A549 (cell line): ENCODE results near the gene SLC9A9.

Experiments used
- EP300 ChIP-seq, 2 experiments: fragments of >200 bp; sonication (Bioruptor Twin); formaldehyde crosslinking; IDR thresholded peaks; 2 replicates in 1 of 2; 3 replicates in 1 of 2; pipeline ENCODE4 v1.6.1; 2016 to 2017
- MAZ ChIP-seq: fragments of 150-350 bp; IDR thresholded peaks from 2 replicates; pipeline ENCODE4 v1.6.1; 2014; ENCODE audit warnings: antibody characterized with exemption, low read depth, low read length, borderline replicate concordance
- NFE2L2 ChIP-seq: fragments of 150-350 bp; conservative IDR thresholded peaks from 2 replicates; pipeline ENCODE4 v1.6.1; 2014; ENCODE audit warnings: low read length
- POLR2A ChIP-seq: IDR thresholded peaks from 2 replicates; pipeline ENCODE4 v1.6.1; 2012; ENCODE audit warnings: mild to moderate bottlenecking, low read length
- RFX5 ChIP-seq: fragments of 450-650 bp; IDR thresholded peaks from 2 replicates; pipeline ENCODE4 v1.7.1; 2014; ENCODE audit warnings: antibody characterized with exemption, mild to moderate bottlenecking, moderate library complexity
- RNF2 ChIP-seq: fragments of 200-600 bp; sonication (generic); IDR thresholded peaks from 2 replicates; pipeline ENCODE4 v1.6.1; 2016; ENCODE audit warnings: low read depth, mild to moderate bottlenecking, antibody characterized with exemption, moderate library complexity, borderline replicate concordance
- TF ChIP-seq, protein P1 (sequence below): fragments of >200 bp; sonication (Bioruptor Twin); formaldehyde crosslinking; IDR thresholded peaks from 3 replicates; pipeline ENCODE4 v1.5.1; 2016

GRCh38 chr3:143363949-143364348, 484.3 kb downstream of the SLC9A9 start:
- no peak for TF ChIP-seq EP300 (IDR thresholded peaks at IDR 0.05)
- TF ChIP-seq RFX5: no peak
- TF ChIP-seq NFE2L2: no peak
- TF ChIP-seq, protein P1, sequence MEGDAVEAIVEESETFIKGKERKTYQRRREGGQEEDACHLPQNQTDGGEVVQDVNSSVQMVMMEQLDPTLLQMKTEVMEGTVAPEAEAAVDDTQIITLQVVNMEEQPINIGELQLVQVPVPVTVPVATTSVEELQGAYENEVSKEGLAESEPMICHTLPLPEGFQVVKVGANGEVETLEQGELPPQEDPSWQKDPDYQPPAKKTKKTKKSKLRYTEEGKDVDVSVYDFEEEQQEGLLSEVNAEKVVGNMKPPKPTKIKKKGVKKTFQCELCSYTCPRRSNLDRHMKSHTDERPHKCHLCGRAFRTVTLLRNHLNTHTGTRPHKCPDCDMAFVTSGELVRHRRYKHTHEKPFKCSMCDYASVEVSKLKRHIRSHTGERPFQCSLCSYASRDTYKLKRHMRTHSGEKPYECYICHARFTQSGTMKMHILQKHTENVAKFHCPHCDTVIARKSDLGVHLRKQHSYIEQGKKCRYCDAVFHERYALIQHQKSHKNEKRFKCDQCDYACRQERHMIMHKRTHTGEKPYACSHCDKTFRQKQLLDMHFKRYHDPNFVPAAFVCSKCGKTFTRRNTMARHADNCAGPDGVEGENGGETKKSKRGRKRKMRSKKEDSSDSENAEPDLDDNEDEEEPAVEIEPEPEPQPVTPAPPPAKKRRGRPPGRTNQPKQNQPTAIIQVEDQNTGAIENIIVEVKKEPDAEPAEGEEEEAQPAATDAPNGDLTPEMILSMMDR: no peak
- TF ChIP-seq RNF2: no peak
- no peak for TF ChIP-seq POLR2A
- TF ChIP-seq MAZ: no peak
